K562 (cell line): ENCODE measurements around the gene HDLBP.

Experiments used
- CHCHD3 ChIP-seq: fragments of 250-450 bp; sonication (Bioruptor Pico); IDR thresholded peaks from 2 replicates; pipeline ENCODE4 v2.1.2; 2022; ENCODE audit warnings: mild to moderate bottlenecking
- EP300 ChIP-seq: IDR thresholded peaks from 2 replicates; pipeline ENCODE4 v1.6.1; 2012; ENCODE audit warnings: low read length, improper control_type of control experiment
- EZH2 ChIP-seq: IDR thresholded peaks from 2 replicates; pipeline ENCODE4 v1.6.1; 2012; ENCODE audit warnings: low read depth, mild to moderate bottlenecking, inconsistent platforms, low read length, borderline replicate concordance
- HEY1 ChIP-seq: fragments of 250-450 bp; sonication (Bioruptor Pico); IDR thresholded peaks from 2 replicates; pipeline ENCODE4 v1.5.0; 2020; ENCODE audit warnings: mild to moderate bottlenecking, moderate library complexity, borderline replicate concordance
- POLR2AphosphoS5 ChIP-seq: IDR thresholded peaks from 2 replicates; pipeline ENCODE4 v1.6.1; 2011; ENCODE audit warnings: mild to moderate bottlenecking, low read depth, low read length, moderate library complexity; ENCODE audit not compliant: control insufficient read depth, insufficient read depth
- POLR3A ChIP-seq: IDR thresholded peaks from 2 replicates; pipeline ENCODE4 v1.6.1; 2011; ENCODE audit warnings: borderline replicate concordance, mild to moderate bottlenecking, moderate library complexity; ENCODE audit not compliant: insufficient read length, insufficient read depth; ENCODE audit errors: extremely low read depth
- SIN3A ChIP-seq, 2 experiments: fragments of 150-350 bp in 1 of 2; IDR thresholded peaks; 2 replicates each; pipeline ENCODE4 v1.6.1; 2011 to 2016; ENCODE audit warnings: borderline replicate concordance in 2 of 2, low read depth in 2 of 2, low read length in 2 of 2, mild to moderate bottlenecking in 2 of 2, moderate library complexity in 2 of 2; ENCODE audit not compliant: control insufficient read depth in 1 of 2
- SLC30A9 ChIP-seq: fragments of 250-450 bp; sonication (Bioruptor Pico); IDR thresholded peaks from 2 replicates; pipeline ENCODE4 v1.8.0; 2022; ENCODE audit warnings: mild to moderate bottlenecking, moderate library complexity
- SREBF2 ChIP-seq: sonication (generic); formaldehyde crosslinking; IDR thresholded peaks from 2 replicates; pipeline ENCODE4 v1.4.0; 2020; ENCODE audit warnings: mild to moderate bottlenecking, missing genetic modification reagents
- TCFL5 ChIP-seq: fragments of 250-450 bp; sonication (Bioruptor Pico); conservative IDR thresholded peaks from 2 replicates; pipeline ENCODE4 v1.6.1; 2021; ENCODE audit warnings: mild to moderate bottlenecking, moderate library complexity, matching md5 sums
- TGIF2 ChIP-seq: sonication (generic); formaldehyde crosslinking; IDR thresholded peaks from 2 replicates; pipeline ENCODE4 v1.8.1; 2022; ENCODE audit warnings: mild to moderate bottlenecking, missing genetic modification reagents, moderate library complexity
- ZNF134 ChIP-seq: fragments of 250-450 bp; sonication (Bioruptor Pico); conservative IDR thresholded peaks from 2 replicates; pipeline ENCODE4 v1.4.0; 2020

DNA sequence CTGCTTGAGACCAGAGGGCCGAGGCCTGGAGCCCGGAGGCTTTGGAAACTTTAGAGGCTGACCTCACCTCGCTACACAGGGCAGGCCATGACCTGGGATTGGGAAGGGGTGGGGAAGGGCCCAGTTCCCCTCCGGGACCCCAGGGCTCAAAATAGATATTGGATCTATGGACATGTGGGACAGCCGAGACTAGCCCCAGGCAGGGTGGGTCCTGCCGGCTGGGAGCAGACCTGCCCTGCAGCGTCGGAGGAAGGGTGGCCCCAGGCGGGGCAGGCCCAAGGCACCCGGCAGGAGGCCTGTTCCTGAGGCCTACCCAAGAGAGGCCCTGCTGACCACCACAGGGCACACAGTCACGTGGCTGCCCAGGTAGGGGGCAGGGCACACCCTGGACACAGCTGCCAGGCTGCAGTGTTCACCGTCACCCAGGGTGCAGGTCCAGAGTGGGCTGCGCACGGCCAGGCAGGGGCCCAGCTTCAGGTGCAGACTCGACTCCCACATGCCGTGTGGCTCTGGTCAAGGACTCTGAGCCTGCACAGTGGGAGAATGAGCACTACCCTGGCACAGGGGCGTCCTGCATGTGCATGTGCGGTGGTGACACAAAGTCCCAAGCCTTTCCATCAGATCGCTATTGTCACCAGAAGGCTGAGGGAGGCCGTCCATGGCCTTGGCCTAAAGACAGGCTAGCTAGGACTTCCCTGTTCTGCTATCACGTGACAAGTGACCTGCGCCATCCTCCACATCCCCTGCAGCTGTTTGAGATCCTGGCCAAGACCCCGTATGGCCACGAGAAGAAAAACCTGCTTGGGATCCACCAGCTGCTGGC is 113.8 kb downstream of the HDLBP start:
- TF ChIP-seq CHCHD3 = no peak
- no peak for TF ChIP-seq POLR2AphosphoS5
- no peak for TF ChIP-seq SLC30A9
- TF ChIP-seq EP300 = no peak
- no peak for TF ChIP-seq HEY1 (CRISPR knock-in tag)
- no peak for TF ChIP-seq TCFL5
- no peak for TF ChIP-seq TGIF2 (CRISPR knock-in tag)
- TF ChIP-seq POLR3A = no peak
- TF ChIP-seq SIN3A (IDR thresholded peaks at IDR 0.05; ENCODE audit: borderline replicate concordance in 2 of 2, control insufficient read depth in 1 of 2, low read depth in 2 of 2, low read length in 2 of 2) = no peak
- TF ChIP-seq ZNF134 = no peak
- no peak for TF ChIP-seq EZH2
- no peak for TF ChIP-seq SREBF2
